ENCODE measurements around the gene SLC48A1. TPM values are rescaled to one million over a fixed set of nuclear protein-coding genes. Genes with fewer than 3 reads are reported as not detected.

The SLC48A1 gene
- polyA plus RNA-seq, 1 of the 3 experiments (the other 2 are of a cell fraction), result 7.3 TPM

- ChIA-PET CTCF (interaction anchor here (0.7 to 7.3 kb wide), 18 partner anchors 9 to 104 kb away, joined by 3 to 59 read pairs (median 4); no protein-coding TSS in a partner anchor), POLR2A (interaction anchor here (1.0 to 1.3 kb wide), 2 partner anchors 9 to 11 kb away, joined by 3 to 5 read pairs; no protein-coding TSS in a partner anchor)
- peaks cover 9% of the 10 kb centered on the region for H3F3A ChIP-seq (replicated peaks; ENCODE audit: insufficient read depth)
- H3K9ac ChIP-seq, result peak overlapping the region; percentile 98
- H3K9me3 ChIP-seq, result no peaks in the 10 kb centered on the region
- peaks cover 30 to 43% of the 10 kb centered on the region in 2 experiments for H3K4me1 ChIP-seq (ENCODE audit: control insufficient read depth in 1 of 2, insufficient read depth in 2 of 2, low read depth in 1 of 2, low read length in 1 of 2)
- H3K4me3 ChIP-seq (ENCODE audit: low read depth in 2 of 2, low read length in 1 of 2), result peak overlapping the region; percentile 63 to 83
- H3K9me2 ChIP-seq, result no peaks in the 10 kb centered on the region
- no peak overlapping the region for H2AFZ ChIP-seq (ENCODE audit: low read depth)
- H3K79me2 ChIP-seq (ENCODE audit: insufficient read depth), result peaks cover 66% of the 10 kb centered on the region
- peaks cover 44% of the 10 kb centered on the region for H4K20me1 ChIP-seq (ENCODE audit: insufficient read depth)
- 6% methylated on average over 7 of the region's 77 CpGs for WGBS (ENCODE audit: low lambda C conversion rate)
- peak overlapping the region; percentile 97 for H3K4me2 ChIP-seq
- no peak for TF ChIP-seq REST (IDR thresholded peaks at IDR 0.05; ENCODE audit: low read depth, low read length)
- no peak for TF ChIP-seq IRF3 (IDR thresholded peaks at IDR 0.05; ENCODE audit: low read depth, low read length)
- 0 out of 2 replicates have a peak, but pooled peaks have one; percentile 27 for TF ChIP-seq TAF1 (IDR thresholded peaks at IDR 0.05; ENCODE audit: borderline replicate concordance, low read depth, low read length)
- peak; percentile 37 for TF ChIP-seq RAD21 (IDR thresholded peaks at IDR 0.05; ENCODE audit: low read length)
- TF ChIP-seq CTCF (IDR thresholded peaks at IDR 0.05), result peak; percentile 42
- peak; percentile 11; the same call in 1 of the 2 replicates for TF ChIP-seq SIN3A (IDR thresholded peaks at IDR 0.05; ENCODE audit: borderline replicate concordance, low read depth, low read length)
- peaks cover 3 to 6% of the 10 kb centered on the region in 2 experiments for H3K36me3 ChIP-seq (replicated peaks in 1 of 2; ENCODE audit: control insufficient read depth in 1 of 2, insufficient read depth in 2 of 2, low read length in 1 of 2)
- H3K27me3 ChIP-seq (ENCODE audit: insufficient read depth), result no peaks in the 10 kb centered on the region
- DNase-seq, result peak; percentile 88
- peak overlapping the region; percentile 90 to 92 for H3K27ac ChIP-seq (ENCODE audit: low read depth in 2 of 2, low read length in 1 of 2)
Measured at GRCh38 chr12:47819138-47819895, 46.3 kb downstream of the SLC48A1 start.

Measured in SK-N-SH (cell line).